GM12801 (cell line): ENCODE results near the gene ANAPC5.

Experiments
- TF ChIP-seq, protein P1 (sequence below): IDR thresholded peaks from one replicate; pipeline ENCODE4 v1.5.1; 2011; ENCODE audit warnings: control low read depth; ENCODE audit not compliant: insufficient read length; ENCODE audit errors: extremely low read depth

The ANAPC5 gene

DNA sequence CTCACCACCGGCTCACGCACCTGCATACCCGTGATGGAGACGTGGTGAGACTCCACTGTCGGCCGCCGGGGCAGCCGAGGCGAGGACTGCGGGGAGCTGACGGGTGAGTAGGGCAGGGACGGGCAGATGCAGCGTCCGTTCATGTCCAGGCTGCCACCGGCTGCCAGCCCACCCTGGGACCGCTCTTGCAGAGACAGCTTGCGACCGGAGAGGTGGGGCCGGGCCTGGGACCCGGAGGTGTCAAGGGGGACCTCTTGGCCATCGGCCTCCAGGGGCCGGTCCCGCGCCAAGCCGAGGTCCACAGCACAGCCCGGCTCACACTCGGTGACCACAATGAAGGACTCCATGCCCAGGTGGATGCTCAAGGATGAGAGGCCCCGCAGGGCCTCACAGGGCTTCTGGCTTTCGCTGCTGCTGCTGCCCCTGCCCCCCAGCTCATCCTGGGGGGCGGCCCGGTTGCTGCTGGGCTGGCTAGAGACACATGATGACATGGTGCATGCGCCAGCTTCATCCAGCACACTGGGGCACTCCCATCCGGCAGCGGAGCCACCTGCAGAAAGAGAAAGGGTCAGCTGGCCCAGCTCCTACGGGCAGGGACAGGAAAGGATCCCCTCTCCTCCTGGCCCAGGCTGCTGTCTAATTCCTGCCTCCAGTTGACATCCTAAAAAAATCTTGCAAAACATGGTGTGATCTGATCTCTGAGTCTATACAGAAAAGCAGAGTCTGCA is 78.0 kb downstream of the ANAPC5 start:
- TF ChIP-seq, protein P1, sequence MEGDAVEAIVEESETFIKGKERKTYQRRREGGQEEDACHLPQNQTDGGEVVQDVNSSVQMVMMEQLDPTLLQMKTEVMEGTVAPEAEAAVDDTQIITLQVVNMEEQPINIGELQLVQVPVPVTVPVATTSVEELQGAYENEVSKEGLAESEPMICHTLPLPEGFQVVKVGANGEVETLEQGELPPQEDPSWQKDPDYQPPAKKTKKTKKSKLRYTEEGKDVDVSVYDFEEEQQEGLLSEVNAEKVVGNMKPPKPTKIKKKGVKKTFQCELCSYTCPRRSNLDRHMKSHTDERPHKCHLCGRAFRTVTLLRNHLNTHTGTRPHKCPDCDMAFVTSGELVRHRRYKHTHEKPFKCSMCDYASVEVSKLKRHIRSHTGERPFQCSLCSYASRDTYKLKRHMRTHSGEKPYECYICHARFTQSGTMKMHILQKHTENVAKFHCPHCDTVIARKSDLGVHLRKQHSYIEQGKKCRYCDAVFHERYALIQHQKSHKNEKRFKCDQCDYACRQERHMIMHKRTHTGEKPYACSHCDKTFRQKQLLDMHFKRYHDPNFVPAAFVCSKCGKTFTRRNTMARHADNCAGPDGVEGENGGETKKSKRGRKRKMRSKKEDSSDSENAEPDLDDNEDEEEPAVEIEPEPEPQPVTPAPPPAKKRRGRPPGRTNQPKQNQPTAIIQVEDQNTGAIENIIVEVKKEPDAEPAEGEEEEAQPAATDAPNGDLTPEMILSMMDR = no peak

DNA sequence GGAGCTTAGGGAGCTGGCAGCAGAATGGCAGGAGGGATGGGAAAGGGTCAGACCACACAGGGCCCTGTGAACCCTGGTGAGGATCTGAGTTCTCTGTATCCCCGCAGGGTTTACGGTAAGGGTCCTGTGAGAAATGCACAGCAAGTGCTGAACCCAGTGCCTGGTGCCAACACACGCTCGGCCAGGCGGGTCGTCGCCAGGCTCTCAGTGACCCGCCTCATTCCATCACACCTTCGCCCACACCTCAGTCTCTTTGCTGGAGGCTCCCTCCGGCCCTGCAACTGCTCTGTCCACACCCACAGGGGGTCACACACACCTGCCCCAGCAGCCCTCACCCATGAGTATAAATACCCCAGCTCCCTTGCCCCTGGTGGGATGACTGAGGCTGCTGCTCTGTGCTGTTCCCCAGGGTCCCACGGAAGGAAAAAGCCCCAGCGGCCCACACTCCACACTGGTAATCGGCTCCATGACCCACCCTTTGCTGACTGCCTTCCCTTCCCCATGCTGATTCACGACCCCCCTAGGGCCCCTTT is 78.8 kb downstream of the ANAPC5 start:
- TF ChIP-seq, protein P1 = no peak

DNA sequence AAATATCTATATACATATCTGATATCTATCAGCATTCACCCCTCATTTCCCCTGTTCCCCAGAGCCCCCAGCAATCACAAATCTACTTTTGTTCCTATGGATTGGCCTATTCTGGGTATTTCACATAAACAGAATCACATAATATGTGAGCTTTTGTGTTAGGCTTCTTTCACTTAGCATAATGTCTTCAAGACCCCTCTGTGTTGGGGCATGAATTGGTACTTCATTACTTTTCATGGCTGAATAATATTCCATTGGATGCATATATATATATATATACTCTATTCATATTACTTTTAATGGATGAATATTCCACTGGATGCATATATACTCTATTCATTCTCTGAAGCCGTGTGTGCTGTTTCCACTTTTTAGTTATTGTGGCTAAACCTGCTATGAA is 84.4 kb downstream of the ANAPC5 start:
- TF ChIP-seq, protein P1 = no peak

DNA sequence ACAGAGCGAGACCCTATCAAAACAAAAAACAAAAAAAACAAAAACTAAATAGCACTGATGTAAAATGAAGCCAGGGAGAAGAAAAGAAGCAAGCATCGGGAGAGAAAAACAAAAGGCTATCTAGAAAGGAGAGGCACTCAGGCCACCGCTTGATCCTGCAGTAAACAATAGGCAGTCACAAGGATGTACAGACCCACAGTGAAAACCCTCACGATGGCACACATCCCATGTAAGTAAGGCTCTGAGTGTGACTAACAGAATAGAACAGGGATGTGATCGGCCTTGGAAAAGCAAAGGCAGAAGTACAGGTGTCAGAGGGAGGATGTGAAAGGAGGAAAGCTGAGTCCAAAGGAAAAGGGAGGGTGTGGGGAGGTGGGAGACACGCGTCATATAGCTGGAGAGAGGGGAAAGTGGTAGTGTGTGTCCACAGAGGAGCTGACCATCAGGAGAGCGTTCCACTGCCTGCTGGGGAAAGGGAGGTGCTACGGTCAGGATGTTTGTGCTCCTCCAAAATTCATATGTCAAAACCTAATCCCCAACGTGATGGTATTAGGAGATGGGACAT is 87.2 kb downstream of the ANAPC5 start:
- TF ChIP-seq, protein P1 = no peak

DNA sequence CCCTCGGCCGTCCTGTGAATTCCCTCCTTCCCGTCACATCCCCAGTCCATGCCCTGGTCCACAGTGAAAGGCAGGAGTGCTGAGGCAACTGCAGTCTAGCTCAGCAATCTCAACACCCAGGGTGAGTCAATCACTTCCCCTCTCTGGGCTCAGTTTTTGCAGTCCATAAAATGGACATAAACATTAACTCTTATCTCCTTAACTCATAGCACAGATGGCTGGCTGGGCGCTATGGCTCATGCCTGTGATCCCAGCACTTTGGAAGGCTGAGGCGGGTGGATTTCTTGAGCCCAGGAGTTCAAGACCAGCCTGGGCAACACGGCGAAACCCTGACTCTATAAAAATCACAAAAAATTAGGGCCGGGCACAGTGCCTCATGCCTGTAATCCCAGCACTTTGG is 88.1 kb downstream of the ANAPC5 start:
- TF ChIP-seq, protein P1 = no peak

DNA sequence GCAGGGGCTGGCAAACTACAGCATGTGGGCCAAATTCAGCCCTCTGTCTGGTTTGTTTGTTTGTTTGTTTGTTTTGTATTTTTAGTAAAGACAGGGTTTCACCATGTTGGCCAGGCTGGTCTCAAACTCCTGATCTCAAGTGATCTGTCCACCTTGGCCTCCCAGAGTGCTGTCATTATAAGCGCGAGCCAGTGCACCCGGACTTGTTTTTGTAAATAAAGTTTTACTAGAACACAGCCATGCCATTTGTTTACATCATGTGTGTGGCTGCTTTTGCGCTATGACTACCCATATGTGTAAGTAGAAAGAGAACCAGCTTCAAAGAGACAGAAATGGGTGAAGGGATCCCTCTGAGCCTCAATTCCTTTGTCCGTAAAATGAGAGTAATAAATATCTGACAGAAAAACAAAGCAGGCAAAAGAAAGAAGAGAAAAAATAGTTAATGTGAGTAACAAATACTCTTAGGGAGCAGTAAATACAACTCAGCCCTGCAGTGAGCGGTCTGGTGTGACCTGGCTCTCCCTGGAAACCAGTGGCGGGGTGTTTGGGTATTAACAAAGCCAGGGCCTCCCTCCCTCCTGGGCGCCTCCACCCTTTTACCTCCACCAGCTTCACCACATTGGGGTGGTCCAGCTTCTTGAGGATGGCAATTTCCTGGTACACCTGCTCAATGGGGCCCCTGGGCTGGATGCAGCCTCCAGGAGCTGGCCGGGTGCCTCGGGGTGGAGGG is 88.8 kb downstream of the ANAPC5 start:
- TF ChIP-seq, protein P1 = no peak

DNA sequence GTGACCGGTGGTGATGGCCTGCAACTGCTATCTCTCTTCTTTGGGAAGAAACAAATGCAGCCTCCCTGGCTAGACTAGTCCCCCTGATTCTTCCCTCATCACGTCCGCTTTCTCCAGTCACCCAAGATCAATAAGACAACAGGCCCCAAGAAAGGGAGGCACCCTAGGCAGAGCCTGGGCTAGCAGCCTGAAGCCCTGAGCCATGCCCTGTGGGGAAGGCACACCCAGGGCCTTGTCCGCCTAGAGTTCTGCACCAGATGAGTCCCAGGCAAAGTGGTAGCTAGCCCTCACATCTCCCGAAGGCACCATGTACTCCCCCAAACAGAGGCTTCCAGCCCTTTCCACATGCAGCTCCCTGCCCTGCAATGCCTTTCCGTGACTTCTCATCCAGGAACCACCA is 90.8 kb downstream of the ANAPC5 start:
- TF ChIP-seq, protein P1 = no peak
